Fibroblast of upper back skin (primary cell): ENCODE data around the gene GLT6D1.
"Not testable (repeated sequence)": the region's sequence is repeated elsewhere in the genome, so short reads cannot be mapped to it uniquely, and the experiment has no call there.

Source experiments
- DNase-seq: peaks from one replicate; pipeline ENCODE4 v3.0.0-alpha.2; 2013

The GLT6D1 gene

GRCh38 chr9:135664801-135665794 lies 25.8 kb upstream of the GLT6D1 start:
- no peak for DNase-seq

DNA sequence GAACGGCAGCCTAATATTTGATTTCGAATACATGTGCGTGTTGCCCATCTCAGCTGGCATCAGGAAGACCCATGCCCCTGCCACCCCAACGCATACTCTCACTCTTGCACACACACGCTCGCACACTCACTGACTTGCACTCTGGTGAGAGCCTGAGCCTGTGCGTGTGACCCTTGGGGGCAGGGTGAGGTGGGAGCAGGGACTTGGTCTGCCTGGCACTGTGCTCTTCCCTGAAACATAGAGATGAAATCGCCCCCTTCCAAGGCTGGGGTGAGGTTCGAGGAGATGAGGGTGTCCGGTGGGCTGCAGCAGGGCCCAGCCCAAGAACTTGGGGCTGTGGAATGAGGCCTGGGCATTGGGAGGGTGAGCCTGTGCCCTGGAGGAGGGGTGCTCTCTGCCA lies 24.9 kb upstream of the GLT6D1 start:
- DNase-seq, result no peak

DNA sequence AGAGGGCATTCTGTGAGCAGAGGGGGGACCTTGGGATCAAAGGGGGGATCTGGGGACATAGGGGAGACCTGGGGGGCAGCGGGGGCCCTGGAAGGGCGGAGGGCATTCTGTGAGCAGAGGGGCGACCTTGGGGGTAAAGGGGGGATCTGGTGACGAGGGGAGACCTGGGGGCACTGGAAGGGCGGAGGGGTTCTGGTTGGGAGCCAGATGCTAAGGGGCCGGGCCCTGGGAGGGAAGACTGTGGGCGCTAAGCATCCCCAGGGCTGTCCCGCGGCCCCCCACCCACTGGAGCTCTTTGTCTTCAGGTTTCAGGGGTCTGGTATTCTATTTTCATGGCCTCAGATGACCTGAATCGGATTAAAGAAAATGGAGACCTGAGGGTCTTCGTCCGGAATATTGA lies 24.5 kb upstream of the GLT6D1 start:
- DNase-seq, result no peak

DNA sequence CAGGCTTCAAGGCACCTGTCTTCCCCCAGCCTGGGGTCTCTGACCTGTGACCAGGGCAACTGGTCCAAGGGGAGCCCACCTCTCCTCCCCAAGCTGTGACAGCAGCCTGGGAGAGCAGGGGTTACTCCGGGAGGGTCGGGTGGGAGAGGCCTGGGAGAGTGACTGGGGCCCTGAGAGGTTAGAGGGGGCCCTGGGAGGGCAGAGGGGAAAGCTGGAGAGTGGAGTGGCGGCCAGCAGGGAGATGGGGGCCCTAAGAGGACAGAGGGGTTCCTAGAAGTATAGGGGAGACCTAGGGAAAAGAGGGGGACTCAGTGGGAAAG lies 24.1 kb upstream of the GLT6D1 start:
- no peak for DNase-seq

DNA sequence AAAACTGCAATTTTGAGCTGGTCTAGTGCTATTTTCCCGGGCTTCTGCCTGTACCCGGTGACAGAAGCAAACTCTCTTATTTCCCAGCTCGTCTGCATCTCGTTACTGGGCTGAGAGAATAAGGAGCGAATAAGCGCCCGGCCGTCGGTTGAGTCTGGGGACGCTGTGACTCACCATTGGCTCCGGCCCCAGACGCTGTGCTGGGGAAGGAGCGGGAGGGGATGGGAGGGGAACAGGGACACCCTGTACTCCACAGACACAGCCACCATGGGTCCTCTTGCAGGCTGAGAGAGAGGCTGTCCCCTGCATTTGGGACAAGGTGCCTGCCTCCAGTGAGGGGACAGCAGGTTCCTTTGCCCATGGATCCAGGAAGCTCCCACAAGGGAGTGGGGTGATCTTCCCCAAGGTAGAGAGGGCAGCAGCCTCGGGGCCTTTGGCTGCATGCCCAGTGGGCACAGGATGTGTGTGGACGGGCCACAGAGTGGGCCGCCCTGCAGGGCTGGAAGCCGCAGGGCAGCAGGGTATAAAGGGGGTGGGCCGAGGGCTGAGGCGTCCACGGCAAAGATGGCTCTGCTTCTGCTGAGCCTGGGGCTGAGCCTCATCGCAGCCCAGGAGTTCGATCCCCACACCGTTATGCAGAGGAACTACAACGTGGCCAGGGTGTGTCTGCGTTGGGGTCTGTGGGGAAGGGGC lies 23.6 kb upstream of the GLT6D1 start, which contains the start of gene LCN9:
LCN9 (plus strand) TSS at position 552 of the 693 bp plus-strand sequence; CDS start at position 565, 13 bp downstream.
- DNase-seq, result peak; percentile 4

- no peak for DNase-seq
Observed at GRCh38 chr9:135661816-135662560, 22.6 kb upstream of the GLT6D1 start.

GRCh38 chr9:135660407-135660806 lies 21.1 kb upstream of the GLT6D1 start:
- DNase-seq, result no peak

GRCh38 chr9:135659252-135659651 lies 19.9 kb upstream of the GLT6D1 start:
- no peak for DNase-seq

GRCh38 chr9:135657416-135657815 lies 18.1 kb upstream of the GLT6D1 start:
- no peak for DNase-seq

DNA sequence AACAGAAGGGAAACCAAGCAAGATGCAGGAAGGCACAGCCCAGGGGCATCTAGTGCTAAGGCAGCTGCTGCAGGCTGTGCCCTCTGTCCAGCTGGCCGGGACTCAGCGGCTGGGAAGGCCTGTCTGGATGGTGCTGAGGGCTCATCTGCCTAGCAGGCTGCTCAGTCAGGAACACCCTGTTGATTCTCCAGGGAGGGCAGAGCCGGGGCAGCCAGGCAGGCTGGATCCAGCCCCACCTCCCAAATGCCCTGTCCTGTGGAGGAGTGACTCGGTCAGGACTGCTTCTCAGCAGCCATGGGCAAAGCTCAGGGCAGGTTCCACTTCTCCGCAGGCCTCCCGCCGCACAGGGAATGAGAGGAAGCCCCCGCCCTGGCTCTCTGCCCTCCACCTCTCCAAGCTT lies 16.0 kb upstream of the GLT6D1 start:
- no peak for DNase-seq

GRCh38 chr9:135650408-135650807 lies 11.1 kb upstream of the GLT6D1 start:
- DNase-seq, result no peak

DNA sequence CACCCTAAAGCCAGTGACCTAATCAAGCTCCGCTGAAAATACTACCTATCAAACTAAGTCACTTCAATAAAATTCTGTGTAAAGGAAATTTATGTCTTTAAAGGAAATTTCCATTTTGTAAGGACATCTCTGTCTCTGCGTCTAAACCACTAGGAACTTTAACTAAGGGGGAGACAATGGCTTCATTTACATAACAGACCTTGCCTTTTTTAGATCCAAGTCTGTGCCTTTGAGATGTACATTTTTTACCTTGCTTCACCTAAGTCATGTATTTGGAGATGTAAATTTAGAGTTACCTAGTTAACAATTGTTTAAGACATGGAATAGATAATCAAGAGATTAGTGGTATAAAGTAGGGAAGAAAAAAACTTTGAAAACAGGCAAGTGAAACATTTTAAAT lies 10.2 kb upstream of the GLT6D1 start:
- DNase-seq, result no peak

- DNase-seq, result no peak
Observed at GRCh38 chr9:135648494-135649410, 9.4 kb upstream of the GLT6D1 start.

- DNase-seq, result no peak
Observed at GRCh38 chr9:135647884-135648283, 8.5 kb upstream of the GLT6D1 start.

DNA sequence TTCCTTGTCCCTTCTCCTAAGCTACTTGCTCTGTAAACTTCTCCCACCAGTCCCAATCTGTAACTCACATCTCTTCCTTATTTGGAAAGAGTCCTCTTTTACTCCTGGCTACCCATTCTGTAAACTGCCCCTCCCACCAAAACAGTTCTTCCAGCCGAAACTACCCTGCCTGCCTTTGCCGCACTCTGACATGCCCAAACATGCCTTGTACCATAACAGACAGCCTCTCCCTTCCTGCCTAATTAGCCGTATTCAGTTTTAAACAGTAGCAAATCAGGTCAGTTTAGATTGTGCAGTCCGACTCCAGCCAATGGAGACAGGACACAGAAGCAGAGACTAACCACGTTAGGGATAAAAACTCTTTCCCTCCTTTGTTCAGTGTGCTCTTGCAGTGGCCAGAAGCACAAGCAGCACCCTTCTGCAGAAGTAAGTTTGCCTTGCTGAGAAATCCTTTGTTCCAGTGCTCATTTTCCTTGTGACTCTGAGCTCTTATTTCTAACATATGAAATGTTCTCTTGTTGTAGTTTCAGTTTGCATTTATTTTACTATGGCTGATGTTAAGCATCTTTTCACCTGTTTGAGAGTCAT lies 5.4 kb upstream of the GLT6D1 start:
- DNase-seq, result no peak

- DNase-seq, result no peak
Observed at GRCh38 chr9:135641745-135642144, 2.4 kb upstream of the GLT6D1 start.

DNA sequence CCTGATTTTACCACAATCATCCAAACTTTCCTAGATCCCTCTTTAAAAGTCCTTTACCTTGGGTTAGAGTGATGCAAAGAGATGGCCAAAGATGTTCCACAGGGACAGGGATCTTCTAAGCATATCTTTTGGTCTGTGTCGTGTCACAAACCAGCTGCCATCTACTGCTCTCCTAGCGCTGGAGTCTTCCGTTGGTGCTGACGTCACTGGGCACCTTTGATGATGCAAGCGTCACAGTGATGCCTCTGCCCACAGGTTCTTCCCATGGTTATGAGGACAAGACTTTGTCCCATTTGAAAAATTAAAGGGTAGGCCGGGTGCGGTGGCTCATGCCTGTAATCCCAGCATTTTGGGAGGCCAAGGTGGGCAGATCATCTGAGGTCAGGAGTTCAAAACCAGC lies 1.7 kb upstream of the GLT6D1 start:
- no peak for DNase-seq

- not testable (repeated sequence) for DNase-seq
Observed at GRCh38 chr9:135636930-135637530, 2.3 kb downstream of the GLT6D1 start.

- DNase-seq, result no peak
Observed at GRCh38 chr9:135632841-135633240, 6.5 kb downstream of the GLT6D1 start.

DNA sequence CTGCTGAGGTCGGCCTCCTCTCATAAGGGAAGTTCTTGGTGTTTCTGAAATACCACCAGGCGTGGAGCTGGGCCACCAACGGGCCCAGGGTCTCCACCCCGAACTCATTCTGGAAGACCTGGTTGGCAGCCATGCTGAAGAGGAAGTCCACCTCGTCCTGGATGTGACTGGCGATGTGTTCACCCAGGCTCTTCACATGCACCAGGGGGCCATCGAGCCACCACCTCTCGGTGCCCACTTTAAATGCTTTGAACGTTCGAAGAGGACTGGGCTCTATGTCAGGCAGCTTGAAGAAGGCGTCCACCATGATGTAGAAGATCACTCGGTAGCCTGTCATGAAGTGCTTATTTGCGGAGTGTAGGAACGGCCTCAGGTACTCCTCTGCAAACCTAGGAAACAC lies 15.1 kb downstream of the GLT6D1 start:
- no peak for DNase-seq

- DNase-seq, result no peak
Observed at GRCh38 chr9:135622415-135623020, 16.8 kb downstream of the GLT6D1 start.
